GM12891 (cell line): ENCODE results near the gene ITM2C.
A peak's percentile ranks its signal among the peaks of the same experiment; 100 is the strongest.

Experiments used
- DNase-seq: peaks from one replicate; pipeline ENCODE4 v3.0.0; 2011; ENCODE audit warnings: low spot score; ENCODE audit not compliant: insufficient read length
- FAIRE-seq: peaks from 2 replicates; lab custom pipeline; 2011; peaks lifted over from hg19 to GRCh38; lab: Jason Lieb, UNC
- PAX5 ChIP-seq: IDR thresholded peaks from 2 replicates; pipeline ENCODE4 v1.6.1; 2011; ENCODE audit warnings: low read length, moderate library complexity, mild to moderate bottlenecking; ENCODE audit not compliant: insufficient read depth, severe bottlenecking
- POLR2A ChIP-seq: IDR thresholded peaks from 2 replicates; pipeline ENCODE4 v1.6.1; 2011; ENCODE audit warnings: low read depth, low read length, control low read depth
- POLR2AphosphoS5 ChIP-seq: IDR thresholded peaks from 2 replicates; pipeline ENCODE4 v1.6.1; 2011; ENCODE audit warnings: low read depth, low read length, control low read depth
- POU2F2 ChIP-seq: IDR thresholded peaks from 2 replicates; pipeline ENCODE4 v1.6.1; 2011; ENCODE audit warnings: low read depth, mild to moderate bottlenecking, control low read depth, low read length, moderate library complexity
- SPI1 ChIP-seq: IDR thresholded peaks from 2 replicates; pipeline ENCODE4 v1.6.1; 2011; ENCODE audit warnings: low read depth, low read length, control low read depth
- TAF1 ChIP-seq: IDR thresholded peaks from 2 replicates; pipeline ENCODE4 v1.6.1; 2011; ENCODE audit warnings: low read depth, low read length, control low read depth

The ITM2C gene

DNA sequence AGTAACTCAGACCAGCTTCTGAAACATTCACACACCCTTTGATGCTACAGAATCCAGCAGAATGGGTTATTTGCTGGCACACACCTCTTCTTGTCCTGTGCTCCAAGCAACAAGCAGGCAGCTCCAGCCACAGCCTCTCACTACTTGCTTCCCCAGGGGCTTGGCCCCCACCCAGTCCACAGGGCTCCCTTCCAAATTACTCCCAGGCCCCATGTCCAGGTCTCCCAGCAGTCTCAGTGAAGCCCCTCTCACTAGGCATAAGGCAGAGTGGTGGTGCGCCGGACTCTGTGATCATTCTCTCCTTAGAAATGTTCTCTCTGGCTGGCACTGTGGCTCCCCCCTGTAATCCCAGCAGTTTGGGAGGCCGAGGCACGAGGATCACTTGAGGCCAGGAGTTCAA, 25.9 kb downstream of the ITM2C start:
- DNase-seq (no peak), FAIRE-seq (no peak)
- TF ChIP-seq POLR2A, result no peak
- no peak for TF ChIP-seq TAF1
- no peak for TF ChIP-seq PAX5
- no peak for TF ChIP-seq POLR2AphosphoS5
- no peak for TF ChIP-seq SPI1
- TF ChIP-seq POU2F2, result no peak

DNA sequence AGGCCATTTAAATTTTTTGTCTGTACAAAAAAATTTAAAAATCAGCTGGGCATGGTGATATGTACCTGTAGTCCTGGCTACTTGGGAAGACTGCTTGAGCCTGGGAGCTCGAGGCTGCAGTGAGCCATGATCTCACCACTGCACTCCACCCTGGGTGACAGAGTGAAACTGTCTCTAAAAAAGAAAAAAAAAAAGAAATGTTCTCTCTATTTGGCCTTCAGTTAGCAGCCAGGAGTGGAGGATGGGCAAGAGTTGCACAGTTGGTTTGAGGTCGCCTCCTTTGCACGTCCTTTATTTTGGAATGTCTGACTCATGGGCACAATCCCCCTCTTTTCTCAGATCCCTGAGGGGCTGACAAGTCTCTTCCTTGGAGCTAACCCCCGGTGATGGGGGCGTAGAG, 26.3 kb downstream of the ITM2C start:
- FAIRE-seq (peak; percentile 50), DNase-seq (no peak)
- no peak for TF ChIP-seq POU2F2
- no peak for TF ChIP-seq SPI1
- no peak for TF ChIP-seq POLR2A
- TF ChIP-seq TAF1, result no peak
- no peak for TF ChIP-seq PAX5
- TF ChIP-seq POLR2AphosphoS5, result no peak

DNA sequence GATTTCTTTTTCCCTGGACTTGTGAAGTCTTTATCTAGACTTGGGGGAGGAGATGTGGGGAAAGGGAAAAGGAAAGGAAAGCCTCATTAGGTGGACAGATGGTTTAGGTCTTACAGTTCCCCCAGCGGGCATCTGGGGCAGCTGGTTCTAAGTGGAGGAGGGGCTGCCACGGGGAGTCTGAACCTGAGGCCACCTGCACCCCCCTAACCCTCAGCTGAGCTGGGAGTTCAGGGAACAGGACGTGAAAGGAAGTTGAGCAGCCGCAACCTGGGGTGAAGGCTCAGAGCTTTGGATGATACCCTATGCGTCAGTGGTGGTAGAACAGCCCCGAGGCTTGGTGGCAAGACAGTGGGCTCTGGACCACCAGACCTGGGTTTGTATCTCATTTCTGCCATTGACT, 26.8 kb downstream of the ITM2C start:
- TF ChIP-seq PAX5, result no peak
- TF ChIP-seq TAF1, result no peak
- no peak for TF ChIP-seq POLR2AphosphoS5
- DNase-seq (no peak), FAIRE-seq (no peak)

DNA sequence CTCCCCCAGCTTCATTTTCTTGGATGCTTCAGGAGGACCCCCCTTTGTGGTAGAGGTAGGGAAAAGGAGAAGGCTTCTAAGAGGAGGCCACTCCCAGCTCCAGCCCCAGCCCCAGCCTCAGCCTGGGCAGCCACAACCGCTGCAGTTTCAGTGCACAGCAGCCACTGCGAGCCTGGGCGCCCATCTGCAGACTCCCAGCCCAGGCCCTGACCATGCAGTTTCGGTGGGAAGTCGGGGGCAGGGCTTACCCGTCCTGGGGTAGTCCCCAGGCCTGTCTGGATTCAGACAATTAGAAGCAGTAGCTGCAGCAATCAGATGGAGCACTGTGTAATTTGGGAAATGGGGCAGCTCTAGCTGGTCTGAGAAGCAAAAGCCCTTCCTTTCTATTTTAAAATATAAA, 28.6 kb downstream of the ITM2C start:
- FAIRE-seq, result peak; percentile 78
- no peak for DNase-seq
- no peak for TF ChIP-seq PAX5
- no peak for TF ChIP-seq SPI1
- TF ChIP-seq POU2F2, result no peak
- TF ChIP-seq POLR2A, result no peak
- no peak for TF ChIP-seq TAF1
- no peak for TF ChIP-seq POLR2AphosphoS5

DNA sequence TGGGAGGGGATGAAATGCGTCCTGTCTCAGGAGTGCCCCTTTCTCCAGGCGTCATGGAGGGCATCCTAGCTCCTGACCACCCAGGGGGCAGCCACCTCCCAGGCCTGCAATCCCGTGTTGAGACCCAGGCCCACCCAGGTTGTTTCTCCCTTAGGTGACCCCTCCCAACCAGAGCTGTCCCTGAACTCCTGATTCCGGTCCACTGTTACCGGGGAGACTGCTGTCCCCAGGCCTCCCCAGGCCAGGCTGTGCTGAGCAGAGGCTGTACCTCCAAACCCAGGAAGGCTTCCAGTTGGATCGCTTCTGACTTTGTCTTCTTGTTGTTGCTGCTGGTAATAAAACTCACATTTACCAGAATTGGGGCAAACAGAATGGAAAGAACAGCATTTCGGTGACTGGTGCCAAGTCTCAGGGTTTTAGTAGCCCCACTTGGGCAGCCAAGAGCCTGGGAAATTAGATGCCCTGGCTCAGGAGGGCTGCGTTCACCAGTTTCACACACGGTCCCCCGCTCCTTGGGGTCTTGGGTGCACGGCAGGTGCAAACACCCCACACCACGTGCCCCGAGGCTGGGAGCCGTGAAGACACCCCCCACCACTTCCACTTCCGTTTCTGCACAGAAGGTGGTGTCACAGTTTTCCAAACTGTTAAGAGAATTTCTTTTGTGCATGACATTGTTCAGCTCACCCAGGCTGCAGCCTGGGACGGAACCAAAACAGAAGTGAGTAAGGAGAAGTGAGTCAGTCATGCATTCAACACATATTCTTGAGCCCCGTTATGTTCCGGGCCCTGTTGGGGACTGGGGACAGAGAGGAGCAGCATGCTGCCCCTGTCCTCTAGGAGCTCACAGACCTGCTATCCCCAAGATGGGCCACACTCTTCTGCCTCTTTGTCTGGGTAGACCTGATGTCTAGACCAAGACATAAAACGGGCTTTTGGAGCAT, 29.4 kb downstream of the ITM2C start:
- peak; percentile 97 for FAIRE-seq
- TF ChIP-seq TAF1, result no peak
- TF ChIP-seq SPI1, result peak; percentile 83
- no peak for DNase-seq

DNA sequence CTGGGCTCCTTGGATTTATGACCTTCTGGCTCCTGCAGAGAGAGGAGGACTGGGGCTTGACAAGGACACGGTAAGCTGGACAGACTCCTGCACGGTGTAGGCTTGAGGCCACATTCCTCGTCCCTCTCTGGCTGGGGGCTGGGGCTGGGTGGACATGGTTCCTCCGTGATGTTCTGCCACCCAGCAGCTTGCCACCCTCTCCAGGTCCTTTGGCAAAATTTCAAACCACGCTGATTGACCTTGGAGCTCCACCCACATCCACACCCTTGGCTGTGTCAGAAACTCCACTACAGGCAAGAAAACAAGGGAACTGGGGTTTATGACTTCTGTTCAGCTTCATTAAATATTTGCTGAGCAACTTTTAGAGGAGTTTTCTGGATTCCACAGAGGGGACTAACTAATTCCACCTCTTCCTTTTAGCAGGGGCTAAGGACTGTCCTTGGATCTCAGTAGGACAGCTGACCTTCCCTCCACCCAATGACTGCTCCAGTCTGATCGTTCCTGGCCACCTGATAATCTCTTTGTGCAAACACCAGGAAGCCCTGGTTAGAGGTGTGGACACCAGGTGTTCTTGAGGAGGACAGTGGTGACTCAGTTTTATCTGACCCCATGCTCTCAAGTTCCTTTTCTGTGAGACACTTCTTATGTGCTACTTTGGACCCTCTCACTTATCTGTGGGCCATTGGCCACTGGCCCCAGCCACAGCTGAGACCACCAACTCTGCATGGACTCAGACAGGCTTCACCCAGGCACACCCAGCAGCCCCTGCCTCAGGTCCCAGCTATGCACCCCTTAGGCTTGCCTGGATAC, 31.0 kb downstream of the ITM2C start:
- peak; percentile 60 for FAIRE-seq
- TF ChIP-seq SPI1, result no peak
- TF ChIP-seq POLR2A, result no peak
- no peak for TF ChIP-seq POLR2AphosphoS5
- TF ChIP-seq POU2F2, result no peak
- TF ChIP-seq PAX5, result no peak
- TF ChIP-seq TAF1, result no peak
- DNase-seq, result no peak

DNA sequence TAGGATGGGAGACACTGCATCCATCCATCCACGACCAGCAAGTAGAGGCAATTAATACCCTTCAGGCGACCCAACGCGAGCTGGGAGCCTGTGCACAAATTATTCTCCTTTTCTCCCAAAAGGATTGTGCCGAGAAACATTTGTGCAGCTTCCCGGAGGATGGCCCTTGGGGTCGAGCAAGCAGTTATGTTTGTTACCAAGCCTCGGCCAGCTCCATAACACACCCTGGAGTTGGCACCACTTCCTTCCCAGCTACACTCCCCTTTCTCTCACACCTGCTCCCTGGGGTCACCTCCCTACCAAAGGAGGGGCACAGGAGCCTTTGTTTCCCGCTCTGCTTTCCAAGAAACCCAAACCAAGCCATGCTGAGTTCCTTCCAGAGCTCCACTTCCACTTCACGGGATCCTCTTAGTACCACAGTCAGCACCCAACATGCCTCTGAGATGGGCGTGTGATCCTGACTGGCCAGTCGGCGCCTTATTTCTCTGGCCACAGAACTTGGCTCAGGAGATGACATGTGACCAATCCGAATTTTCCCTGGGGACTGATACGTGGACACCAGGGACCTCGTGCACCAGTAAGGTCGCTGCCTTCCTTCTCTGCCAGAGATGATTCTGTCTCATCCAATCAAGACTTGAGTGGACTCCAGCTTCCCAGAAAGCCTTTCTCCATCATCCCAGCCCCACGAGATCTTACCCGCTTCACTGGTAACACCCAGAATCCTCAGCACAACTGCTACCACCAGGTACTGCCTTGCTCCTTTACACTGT, 31.8 kb downstream of the ITM2C start:
- TF ChIP-seq POU2F2, result no peak
- TF ChIP-seq PAX5, result no peak
- TF ChIP-seq TAF1, result no peak
- TF ChIP-seq POLR2A, result no peak
- TF ChIP-seq POLR2AphosphoS5, result no peak
- TF ChIP-seq SPI1, result no peak
- FAIRE-seq (peak; percentile 54), DNase-seq (no peak)

DNA sequence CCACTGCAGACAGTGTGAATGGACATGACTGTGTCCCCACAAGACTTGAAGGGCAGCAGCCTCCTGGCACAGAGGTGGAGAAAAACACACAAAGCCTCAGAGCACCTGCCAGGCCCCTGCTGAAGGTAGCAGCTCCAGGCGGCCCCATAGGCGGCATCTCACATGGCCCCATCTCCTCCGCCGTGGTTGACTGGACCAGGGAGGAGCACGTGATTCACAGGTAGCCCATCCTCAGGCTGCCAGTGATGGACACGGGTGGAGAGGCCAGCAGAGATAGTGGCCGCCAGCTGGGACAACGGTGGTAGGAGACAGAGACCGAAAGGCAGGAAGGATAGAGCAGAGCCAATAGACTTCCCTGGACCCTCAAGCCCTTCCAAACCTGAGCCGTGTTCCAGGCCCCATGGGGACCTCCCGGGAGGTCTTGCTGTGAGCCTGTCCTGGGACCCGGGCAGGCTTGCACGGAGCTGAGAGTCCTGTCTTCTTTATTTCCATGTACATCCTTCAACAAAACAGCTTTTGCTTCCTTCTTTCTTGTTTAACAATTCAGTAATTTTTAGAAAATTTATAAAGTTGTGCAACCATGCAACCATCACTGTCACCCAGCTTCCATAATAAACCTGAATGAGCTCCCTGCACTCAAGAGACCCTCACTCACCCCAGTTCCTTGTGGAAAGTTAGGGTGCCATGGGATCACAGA, 33.4 kb downstream of the ITM2C start:
- TF ChIP-seq POLR2AphosphoS5 (no peak), POLR2A (no peak), PAX5 (no peak), TAF1 (no peak), POU2F2 (no peak), SPI1 (no peak)
- FAIRE-seq (no peak), DNase-seq (no peak)

DNA sequence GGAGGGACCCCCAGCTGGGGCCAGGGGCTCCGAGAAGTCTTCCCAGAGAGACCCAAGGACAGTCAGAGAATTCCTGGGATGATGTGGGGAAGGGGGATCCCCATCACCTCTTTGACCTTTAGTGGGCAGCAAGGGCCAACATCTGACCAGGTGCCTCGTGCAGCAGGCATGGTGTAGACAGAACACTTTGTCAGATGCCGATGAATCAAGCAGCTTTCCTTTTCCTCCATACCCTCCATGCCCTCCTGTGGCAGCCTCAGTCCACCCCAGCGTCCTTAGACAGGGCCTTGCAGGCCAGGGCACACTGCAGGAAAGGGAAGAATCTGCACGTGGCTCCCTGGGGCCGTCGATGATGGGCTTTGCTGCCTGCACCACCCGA, 34.0 kb downstream of the ITM2C start:
- TF ChIP-seq POLR2AphosphoS5, result no peak
- TF ChIP-seq TAF1, result no peak
- no peak for TF ChIP-seq SPI1
- no peak for TF ChIP-seq PAX5
- DNase-seq, result no peak
- FAIRE-seq, result peak; percentile 45
